HG02678 (cell line): ENCODE measurements around the gene HOXA11.

Experiments used
- ATAC-seq: cut with Tn5 transposase; IDR thresholded peaks from one replicate; pipeline ENCODE4 v1.9.1; 2021; ENCODE audit warnings: mild to moderate bottlenecking, moderate library complexity; ENCODE audit not compliant: unreplicated experiment

The HOXA11 gene

DNA sequence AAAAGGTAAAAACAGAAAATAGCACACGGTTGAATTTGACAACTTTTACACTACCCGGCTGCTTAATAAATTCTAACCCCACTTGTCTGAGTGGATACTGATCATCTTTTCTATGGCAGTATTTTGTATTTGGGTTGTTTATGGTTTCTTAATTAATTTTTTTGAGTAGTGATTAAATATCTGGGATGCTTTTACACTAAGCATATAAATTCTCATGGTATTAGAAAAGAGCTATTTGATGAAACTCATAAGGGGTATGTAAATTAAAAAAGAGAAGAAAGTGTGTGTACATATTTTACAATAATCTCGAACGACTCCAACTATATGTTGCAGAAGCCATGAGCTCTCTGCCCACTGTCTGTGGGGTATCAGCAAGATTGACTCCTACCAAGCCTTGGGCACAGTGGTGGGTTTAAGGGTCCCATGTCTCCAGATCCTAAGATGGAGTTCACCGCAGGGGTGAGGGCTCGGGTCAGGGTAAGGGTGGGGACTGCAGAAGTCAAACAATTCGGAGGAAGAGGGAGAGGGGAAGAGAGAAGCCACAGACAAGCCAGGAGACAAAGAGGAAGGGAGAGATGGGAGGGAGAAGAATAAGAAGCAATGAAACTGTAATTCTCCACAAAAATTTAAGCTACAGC, 22.4 kb upstream of the HOXA11 start:
- ATAC-seq, result no peak

GRCh38 chr7:27205325-27206280, 20.6 kb upstream of the HOXA11 start:
- no peak for ATAC-seq

DNA sequence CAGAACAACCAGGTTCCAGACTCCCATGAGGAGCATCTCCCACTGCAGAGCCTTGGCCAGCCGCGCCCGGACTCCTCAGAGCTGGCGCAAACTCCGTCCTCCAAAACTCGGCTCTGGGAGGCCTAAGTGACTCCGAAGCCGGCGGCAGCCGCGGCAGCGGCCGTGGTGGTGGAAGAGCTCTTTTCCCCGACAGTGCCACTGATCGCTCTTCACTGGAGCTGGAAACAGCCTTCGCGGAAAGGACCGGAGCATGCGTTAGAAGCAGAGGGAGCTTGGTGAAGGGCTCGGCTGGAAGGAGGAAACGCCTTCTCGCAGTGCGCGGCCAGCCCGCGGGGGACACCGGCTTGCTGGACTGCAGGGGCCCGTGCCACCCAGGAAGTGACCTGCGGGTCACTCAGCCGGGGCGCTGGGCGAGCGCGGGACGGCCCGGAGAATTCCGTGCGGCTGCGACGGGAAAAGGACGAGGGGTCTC, 19.9 kb upstream of the HOXA11 start:
- no peak for ATAC-seq

DNA sequence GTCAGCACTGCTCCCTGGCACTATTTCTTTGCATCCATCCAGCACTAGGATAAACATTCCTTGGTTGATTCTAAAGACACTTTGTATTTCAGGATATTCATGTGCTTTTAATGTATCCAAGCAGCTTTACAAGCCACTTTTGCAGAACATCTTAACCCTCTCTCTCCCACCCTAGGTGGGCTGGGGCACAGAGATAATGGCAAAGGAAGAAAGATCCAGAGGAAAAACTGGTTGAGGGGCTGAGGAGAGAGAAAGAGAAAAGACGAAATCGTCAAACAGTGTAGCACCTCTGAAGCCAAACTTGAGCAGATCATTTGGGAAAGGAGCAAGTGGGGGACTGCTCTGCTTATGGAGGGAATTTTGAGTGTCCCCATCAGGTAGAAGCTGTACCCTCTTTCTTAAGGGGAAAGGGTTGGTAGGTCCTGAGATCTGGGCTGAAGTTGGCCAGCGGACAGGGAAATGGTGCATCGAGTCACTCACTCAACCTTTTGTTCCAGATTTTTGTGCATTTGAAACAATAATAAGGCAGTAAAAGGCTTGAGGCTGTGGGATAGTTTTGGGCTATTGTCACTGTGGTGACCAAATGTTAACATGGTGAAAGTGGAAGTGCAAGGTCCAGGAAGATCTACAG, 19.0 kb upstream of the HOXA11 start:
- no peak for ATAC-seq

DNA sequence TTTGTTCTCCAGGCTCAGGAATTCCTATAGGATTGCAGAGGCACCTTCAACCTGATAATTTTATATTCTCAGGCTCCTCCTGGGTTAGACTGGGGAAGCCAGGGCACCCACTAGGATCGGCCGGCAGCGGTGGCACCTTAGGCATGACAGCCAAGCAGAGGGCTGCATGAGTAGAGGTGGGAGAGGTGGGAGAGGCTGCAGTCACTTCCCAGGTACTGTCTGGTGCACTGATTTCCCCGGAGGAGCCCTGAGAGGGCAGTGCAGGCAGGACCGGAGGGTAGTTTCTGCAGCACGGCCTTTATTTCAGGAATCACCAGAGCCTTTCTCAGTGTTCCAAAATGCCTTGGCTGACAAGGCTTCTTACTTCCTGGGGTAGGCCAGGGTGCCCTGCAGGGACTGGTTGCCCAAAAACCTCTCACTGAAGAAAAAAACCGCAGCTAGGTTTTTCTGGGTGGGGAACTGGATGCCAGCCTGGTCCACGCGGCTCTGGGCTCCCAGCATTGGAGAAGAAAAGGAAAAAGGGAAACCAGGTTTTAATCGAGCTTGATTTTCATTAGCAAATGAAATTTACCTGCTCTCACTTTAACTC, 18.4 kb upstream of the HOXA11 start:
- ATAC-seq, result no peak

DNA sequence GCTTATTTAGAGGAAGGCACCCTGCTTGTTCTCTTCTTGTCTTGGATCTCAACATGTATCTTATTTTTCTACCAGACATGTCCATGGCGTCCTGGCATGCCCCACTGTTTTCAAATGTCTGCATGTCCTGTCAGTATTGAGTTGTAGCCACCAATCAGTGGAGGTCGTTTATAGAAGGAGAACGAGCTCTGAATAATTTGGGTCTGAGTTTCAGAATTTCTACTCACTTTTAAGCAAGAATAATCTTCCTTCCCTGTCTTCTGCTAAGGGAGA, 17.8 kb upstream of the HOXA11 start:
- no peak for ATAC-seq

- no peak for ATAC-seq
These were observed 17.2 kb upstream of the HOXA11 start for GRCh38 chr7:27202018-27202861.

- ATAC-seq, result no peak
These were observed 16.6 kb upstream of the HOXA11 start for GRCh38 chr7:27201580-27202017.

DNA sequence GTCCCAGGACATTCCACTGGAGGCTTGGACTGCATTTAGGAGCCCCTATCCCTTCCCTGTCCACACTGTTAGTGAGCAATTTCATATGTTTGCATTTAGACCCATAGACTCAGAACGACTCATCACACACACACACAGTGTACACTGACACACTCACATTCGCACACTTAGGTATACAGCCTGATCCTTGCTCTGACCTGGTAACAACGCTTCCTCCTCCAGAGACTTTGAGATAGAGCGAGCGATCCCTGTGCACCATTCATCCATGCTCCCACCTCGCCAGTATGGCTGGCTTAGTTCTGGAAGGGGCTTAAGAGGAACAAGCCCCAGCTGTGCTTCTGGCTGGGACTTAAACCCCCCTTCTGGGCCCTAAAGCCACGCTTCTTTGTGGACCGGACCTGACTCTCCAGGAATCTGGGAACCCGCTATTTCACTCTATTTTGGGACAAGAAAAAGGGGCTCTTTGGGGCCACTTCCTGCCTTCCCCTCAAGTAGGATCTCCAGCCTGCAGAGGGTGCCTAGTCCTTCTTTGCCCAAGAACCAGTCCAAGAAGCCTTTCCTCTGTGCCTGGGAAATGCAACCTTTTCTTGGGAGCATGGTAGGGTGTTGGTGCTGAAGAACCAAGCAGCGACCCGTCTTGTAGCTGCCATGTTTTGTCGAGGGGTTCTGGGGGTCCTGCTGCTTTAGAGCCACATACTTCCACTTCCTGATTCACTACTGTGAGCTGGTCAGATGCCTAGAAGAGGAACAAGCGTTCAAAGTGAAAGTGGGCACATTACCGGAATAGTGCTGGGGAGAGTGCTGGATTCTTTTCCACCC, 15.9 kb upstream of the HOXA11 start:
- ATAC-seq, result no peak

GRCh38 chr7:27199849-27200760, 15.1 kb upstream of the HOXA11 start, which contains the start of gene HOXA13:
HOXA13 (minus strand) TSS chr7:27200091; CDS start chr7:27200077, 14 bp downstream.
- no peak for ATAC-seq

DNA sequence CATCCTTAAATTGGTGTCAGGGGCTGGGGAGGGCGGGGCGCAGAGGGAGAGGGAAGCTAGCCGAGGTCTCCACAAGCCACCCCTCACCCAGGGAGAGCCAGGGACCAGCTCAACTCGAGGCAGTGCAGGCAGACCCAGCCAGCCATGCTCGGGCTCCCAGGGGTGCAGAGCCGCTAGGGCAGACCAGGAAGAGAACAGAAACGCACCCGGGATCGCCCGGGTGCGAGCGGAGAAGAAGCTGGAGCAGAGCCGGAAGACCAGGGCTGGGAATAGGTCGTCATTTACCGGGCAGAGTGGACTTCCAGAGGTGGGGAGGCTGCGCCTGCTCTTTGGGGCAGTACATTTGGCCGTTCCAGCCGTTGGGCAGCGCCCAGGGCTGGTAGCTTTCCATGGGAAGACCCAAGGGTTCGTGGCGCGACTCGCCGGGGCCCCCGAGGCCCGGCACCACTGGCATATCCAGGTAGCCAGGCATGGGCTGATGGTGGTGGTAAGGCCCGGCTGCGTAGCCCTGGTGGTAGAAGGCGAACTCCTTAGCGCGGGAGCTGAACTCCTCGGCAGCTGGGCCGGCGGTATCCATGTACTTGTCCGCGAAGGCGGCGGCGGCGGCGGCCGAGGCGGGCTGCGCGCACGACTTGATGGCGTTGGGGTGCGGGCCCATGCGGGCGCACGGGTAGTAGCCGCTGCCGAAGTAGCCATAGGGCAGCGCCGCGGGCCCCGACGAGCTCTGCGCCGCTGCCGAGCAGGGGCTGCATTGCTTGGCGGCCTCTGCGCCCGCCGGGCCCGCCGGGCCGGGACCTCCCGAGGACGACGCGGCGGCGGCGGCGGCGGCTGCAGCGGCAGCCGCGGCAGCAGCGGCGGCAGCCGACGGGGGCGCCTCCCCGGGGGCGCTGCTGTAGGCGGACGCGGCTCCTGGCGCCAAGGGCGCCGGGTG, 14.1 kb upstream of the HOXA11 start:
- no peak for ATAC-seq

GRCh38 chr7:27198138-27198841, 13.3 kb upstream of the HOXA11 start:
- ATAC-seq, result no peak

DNA sequence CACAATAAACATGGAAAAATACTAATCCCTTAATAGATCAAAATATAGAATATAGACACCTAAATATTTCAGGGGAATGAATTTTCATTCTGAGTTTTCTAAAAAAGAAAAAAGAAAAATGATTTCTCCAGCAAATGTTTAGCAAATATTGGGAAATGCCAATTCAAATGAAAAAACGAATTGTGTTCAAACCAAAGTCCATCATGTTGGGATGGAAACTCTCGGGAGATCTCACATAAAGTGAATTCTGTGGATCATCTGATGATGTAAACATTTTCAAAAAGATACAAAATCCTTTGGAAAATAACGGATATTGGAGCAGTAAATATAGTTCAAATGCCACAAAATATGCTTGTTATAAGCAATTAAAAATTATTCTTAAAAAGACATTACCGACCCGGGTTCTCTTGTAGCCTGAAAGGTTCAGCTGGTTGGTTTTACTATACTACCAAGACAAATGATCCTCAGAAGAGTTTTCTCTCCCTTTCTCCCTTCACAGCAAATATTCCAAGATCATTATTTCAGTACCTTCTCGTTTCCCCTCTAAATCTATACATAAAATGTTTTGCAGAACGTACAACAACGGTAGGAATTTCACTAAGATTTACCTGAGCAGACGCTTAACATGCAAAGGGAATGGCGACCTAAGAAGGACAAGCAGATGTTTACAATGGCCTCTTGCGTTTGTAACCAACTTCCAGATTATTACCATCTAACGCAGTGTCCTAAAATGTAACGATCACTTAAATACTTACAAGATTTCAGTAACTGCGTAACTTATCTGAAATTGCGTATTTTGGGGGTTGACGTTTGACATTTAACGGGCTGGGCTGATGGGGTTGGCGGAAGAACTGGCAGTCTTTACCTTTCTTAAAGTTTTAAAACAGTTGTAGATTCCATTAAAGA, 12.4 kb upstream of the HOXA11 start:
- ATAC-seq, result no peak

- no peak for ATAC-seq
These were observed 11.3 kb upstream of the HOXA11 start for GRCh38 chr7:27196287-27196767.

- ATAC-seq, result no peak
These were observed 9.8 kb upstream of the HOXA11 start for GRCh38 chr7:27194686-27195379.
